A549 (cell line): Measurements from ENCODE around the gene ST6GALNAC2.

Experiments used
- CHD2 ChIP-seq: fragments of 150-350 bp; IDR thresholded peaks from 2 replicates; pipeline ENCODE4 v1.6.1; 2014; ENCODE audit warnings: low read length; ENCODE audit not compliant: partially characterized antibody
- CTCF ChIP-seq: fragments of >200 bp; sonication (Bioruptor Twin); formaldehyde crosslinking; IDR thresholded peaks from 3 replicates; pipeline ENCODE4 v1.5.1; 2016
- EP300 ChIP-seq, 2 experiments: fragments of >200 bp; sonication (Bioruptor Twin); formaldehyde crosslinking; IDR thresholded peaks; 2 replicates in 1 of 2; 3 replicates in 1 of 2; pipeline ENCODE4 v1.6.1; 2016 to 2017
- MYC ChIP-seq: IDR thresholded peaks from 2 replicates; pipeline ENCODE4 v1.6.1; 2012; ENCODE audit warnings: mild to moderate bottlenecking, inconsistent platforms, low read length, improper control_type of control experiment, borderline replicate concordance
- NPAS2 ChIP-seq: fragments of 250-450 bp; sonication (Bioruptor Pico); IDR thresholded peaks from 2 replicates; pipeline ENCODE4 v1.8.0; 2022; ENCODE audit warnings: mild to moderate bottlenecking, moderate library complexity, borderline replicate concordance
- POLR2A ChIP-seq: IDR thresholded peaks from 2 replicates; pipeline ENCODE4 v1.6.1; 2012; ENCODE audit warnings: mild to moderate bottlenecking, low read length
- POLR2AphosphoS2 ChIP-seq: conservative IDR thresholded peaks from 2 replicates; pipeline ENCODE4 v1.6.1; 2012; ENCODE audit warnings: low read length, improper control_type of control experiment, inconsistent platforms
- USF2 ChIP-seq: fragments of 450-650 bp; IDR thresholded peaks from 2 replicates; pipeline ENCODE4 v1.6.1; 2014; ENCODE audit warnings: antibody characterized with exemption
- TF ChIP-seq, protein P1 (sequence below): fragments of 250-450 bp; sonication (Bioruptor Pico); IDR thresholded peaks from 2 replicates; pipeline ENCODE4 v1.5.0; 2021; ENCODE audit warnings: mild to moderate bottlenecking, moderate library complexity, borderline replicate concordance
- TF ChIP-seq, protein P2 (sequence below): fragments of >200 bp; sonication (Bioruptor Twin); formaldehyde crosslinking; IDR thresholded peaks from 3 replicates; pipeline ENCODE4 v1.6.1; 2016

GRCh38 chr17:76576189-76576588, 9.5 kb downstream of the ST6GALNAC2 start:
- TF ChIP-seq NPAS2 (CRISPR knock-in tag) (no peak), CTCF (no peak), USF2 (no peak), POLR2A (no peak), EP300 (IDR thresholded peaks at IDR 0.05) (no peak), CHD2 (no peak), MYC (no peak), POLR2AphosphoS2 (no peak)
- TF ChIP-seq, protein P1, sequence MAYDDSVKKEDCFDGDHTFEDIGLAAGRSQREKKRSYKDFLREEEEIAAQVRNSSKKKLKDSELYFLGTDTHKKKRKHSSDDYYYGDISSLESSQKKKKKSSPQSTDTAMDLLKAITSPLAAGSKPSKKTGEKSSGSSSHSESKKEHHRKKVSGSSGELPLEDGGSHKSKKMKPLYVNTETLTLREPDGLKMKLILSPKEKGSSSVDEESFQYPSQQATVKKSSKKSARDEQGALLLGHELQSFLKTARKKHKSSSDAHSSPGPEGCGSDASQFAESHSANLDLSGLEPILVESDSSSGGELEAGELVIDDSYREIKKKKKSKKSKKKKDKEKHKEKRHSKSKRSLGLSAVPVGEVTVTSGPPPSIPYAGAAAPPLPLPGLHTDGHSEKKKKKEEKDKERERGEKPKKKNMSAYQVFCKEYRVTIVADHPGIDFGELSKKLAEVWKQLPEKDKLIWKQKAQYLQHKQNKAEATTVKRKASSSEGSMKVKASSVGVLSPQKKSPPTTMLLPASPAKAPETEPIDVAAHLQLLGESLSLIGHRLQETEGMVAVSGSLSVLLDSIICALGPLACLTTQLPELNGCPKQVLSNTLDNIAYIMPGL (CRISPR knock-in tag): no peak
- TF ChIP-seq, protein P2, sequence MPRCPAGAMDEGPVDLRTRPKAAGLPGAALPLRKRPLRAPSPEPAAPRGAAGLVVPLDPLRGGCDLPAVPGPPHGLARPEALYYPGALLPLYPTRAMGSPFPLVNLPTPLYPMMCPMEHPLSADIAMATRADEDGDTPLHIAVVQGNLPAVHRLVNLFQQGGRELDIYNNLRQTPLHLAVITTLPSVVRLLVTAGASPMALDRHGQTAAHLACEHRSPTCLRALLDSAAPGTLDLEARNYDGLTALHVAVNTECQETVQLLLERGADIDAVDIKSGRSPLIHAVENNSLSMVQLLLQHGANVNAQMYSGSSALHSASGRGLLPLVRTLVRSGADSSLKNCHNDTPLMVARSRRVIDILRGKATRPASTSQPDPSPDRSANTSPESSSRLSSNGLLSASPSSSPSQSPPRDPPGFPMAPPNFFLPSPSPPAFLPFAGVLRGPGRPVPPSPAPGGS: no peak
